Activated naive CD8-positive, alpha-beta T cell treated with anti-CD3 and anti-CD28 coated beads, Interleukin-2, amount 10 ng/mL, durations not matched to agents 7 days and 5 days (primary cell): ENCODE results near the gene VEZT. TPM values are rescaled to one million over a fixed set of nuclear protein-coding genes. Genes with fewer than 3 reads are reported as not detected.
"Not testable (repeated sequence)": the region's sequence is repeated elsewhere in the genome, so short reads cannot be mapped to it uniquely, and the experiment has no call there.

Experiments
- ATAC-seq: fragments of 150-1000 bp; cut with Tn5 transposase; one replicate; pipeline ENCODE4 v1.10.0; 2021; ENCODE audit warnings: low read depth, moderate library complexity
- POLR2A ChIA-PET: fragments of 350-600 bp; sonication (Branson Sonifier 250); formaldehyde crosslinking; loops from one replicate; lab custom pipeline; 2021; ENCODE audit warnings: antibody characterized with exemption; lab: Charles Lee
- DNase-seq: peaks from one replicate; pipeline ENCODE4 v3.0.0; 2021
- H3K27ac Mint-ChIP-seq: one replicate; pipeline ENCODE4 v1.8.0; 2022; ENCODE audit warnings: mild to moderate bottlenecking, mixed read lengths
- H3K27me3 Mint-ChIP-seq: one replicate; pipeline ENCODE4 v1.8.0; 2022; ENCODE audit warnings: mild to moderate bottlenecking, moderate library complexity, mixed read lengths
- H3K36me3 Mint-ChIP-seq: one replicate; pipeline ENCODE4 v1.8.0; 2021; ENCODE audit warnings: mild to moderate bottlenecking, mixed read lengths
- H3K4me1 Mint-ChIP-seq: one replicate; pipeline ENCODE4 v1.8.0; 2021; ENCODE audit warnings: mixed read lengths
- H3K4me3 Mint-ChIP-seq: one replicate; pipeline ENCODE4 v1.8.0; 2022; ENCODE audit warnings: mild to moderate bottlenecking, moderate library complexity, mixed read lengths
- H3K9me3 Mint-ChIP-seq: one replicate; pipeline ENCODE4 v1.8.0; 2021; ENCODE audit warnings: mixed read lengths
- total RNA-seq, 2 experiments: library from RNA; stranded (reverse); gene quantifications; one replicate each; pipeline ENCODE4 v1.2.3, GENCODE V29; 2021

The VEZT gene
- total RNA-seq, 2 experiments from 2014 or later = 33.7 to 37.1 TPM

- H3K4me1 Mint-ChIP-seq = peaks cover 4% of the 10 kb centered on the region
- H3K4me3 Mint-ChIP-seq = no peak overlapping the region
- H3K27ac Mint-ChIP-seq = no peak overlapping the region
- no peaks in the 10 kb centered on the region for H3K27me3 Mint-ChIP-seq
- no peaks in the 10 kb centered on the region for H3K9me3 Mint-ChIP-seq
- no peak for DNase-seq
- H3K36me3 Mint-ChIP-seq = peaks cover 16% of the 10 kb centered on the region
- POLR2A ChIA-PET = no interaction called here
- ATAC-seq = no peak
Observed at GRCh38 chr12:95237315-95237714, 19.7 kb downstream of the VEZT start.

DNA sequence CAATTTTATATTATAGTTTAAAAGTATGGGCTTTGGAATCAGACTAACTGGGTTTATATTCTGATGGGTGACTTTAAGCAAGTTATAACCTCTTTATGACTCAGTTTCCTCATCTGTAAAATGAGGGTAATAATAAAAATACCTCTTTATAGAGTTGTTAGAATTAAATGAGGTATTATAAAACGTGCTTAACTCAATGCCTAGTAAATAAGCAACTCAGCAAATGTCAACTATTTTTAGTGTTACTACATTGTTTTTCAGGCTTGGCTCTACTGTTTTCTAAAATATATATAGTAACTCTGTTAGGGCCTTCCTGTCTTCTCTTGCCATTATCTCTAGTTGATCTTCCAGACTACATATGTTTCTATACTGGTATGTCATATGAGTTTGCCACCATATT, 20.5 kb downstream of the VEZT start:
- no peak overlapping the region for H3K4me3 Mint-ChIP-seq
- no peaks in the 10 kb centered on the region for H3K9me3 Mint-ChIP-seq
- peaks cover 4% of the 10 kb centered on the region for H3K4me1 Mint-ChIP-seq
- no peak overlapping the region for H3K27ac Mint-ChIP-seq
- peaks cover 12% of the 10 kb centered on the region for H3K36me3 Mint-ChIP-seq
- H3K27me3 Mint-ChIP-seq = no peaks in the 10 kb centered on the region
- no peak for ATAC-seq
- POLR2A ChIA-PET = no interaction called here
- no peak for DNase-seq

DNA sequence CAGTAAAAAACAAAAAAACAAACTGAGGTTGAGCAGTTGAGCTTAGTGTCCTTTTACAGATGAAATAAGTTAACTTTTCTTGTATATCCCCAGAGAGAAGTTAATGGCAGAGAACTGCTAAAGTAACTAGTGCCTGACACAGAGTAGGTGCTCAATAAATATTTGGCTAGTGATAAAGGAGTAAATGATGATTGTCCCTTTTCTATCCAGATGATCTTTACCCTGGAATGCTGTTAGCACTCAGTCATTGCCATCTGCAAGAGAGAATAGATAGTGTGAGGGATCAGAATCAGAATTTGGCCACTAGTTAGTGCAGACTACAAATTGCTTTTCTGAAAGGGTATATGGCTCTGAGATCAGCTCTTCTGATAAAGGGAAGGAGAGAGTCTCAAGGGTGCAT, 21.6 kb downstream of the VEZT start:
- no peaks in the 10 kb centered on the region for H3K27me3 Mint-ChIP-seq
- peaks cover 15% of the 10 kb centered on the region for H3K36me3 Mint-ChIP-seq
- no peak overlapping the region for H3K27ac Mint-ChIP-seq
- no peak overlapping the region for H3K4me3 Mint-ChIP-seq
- peaks cover 4% of the 10 kb centered on the region for H3K4me1 Mint-ChIP-seq
- DNase-seq (no peak), ATAC-seq (no peak)
- no peaks in the 10 kb centered on the region for H3K9me3 Mint-ChIP-seq
- POLR2A ChIA-PET = no interaction called here

- ATAC-seq = not testable (repeated sequence)
Observed at GRCh38 chr12:95239835-95240234, 22.2 kb downstream of the VEZT start.

DNA sequence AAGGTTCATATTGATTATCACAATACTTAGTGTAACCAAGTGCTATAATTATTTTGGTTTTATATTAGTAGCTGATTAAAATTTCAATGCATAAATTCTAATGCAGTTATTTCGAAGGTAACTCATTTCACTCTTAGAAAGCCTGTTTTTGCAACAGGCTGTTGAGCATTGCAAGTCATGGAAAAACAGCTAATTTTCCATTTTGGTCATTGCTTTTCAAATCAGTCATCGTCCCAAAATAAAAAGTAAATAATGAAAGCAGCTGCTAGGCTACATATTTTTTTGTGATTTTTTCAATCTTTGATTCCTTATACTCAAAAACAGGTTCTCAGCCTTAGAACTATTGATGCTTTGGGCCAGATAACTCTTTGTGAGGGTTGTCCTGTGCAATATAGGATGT, 22.9 kb downstream of the VEZT start:
- peaks cover 4% of the 10 kb centered on the region for H3K4me1 Mint-ChIP-seq
- H3K27ac Mint-ChIP-seq = no peak overlapping the region
- ATAC-seq (no peak), DNase-seq (no peak)
- no peak overlapping the region for H3K4me3 Mint-ChIP-seq
- H3K9me3 Mint-ChIP-seq = no peaks in the 10 kb centered on the region
- POLR2A ChIA-PET = no interaction called here
- H3K27me3 Mint-ChIP-seq = no peaks in the 10 kb centered on the region
- H3K36me3 Mint-ChIP-seq = peaks cover 16% of the 10 kb centered on the region

More at GRCh38 chr12:95239835-95240234, 22.2 kb downstream of the VEZT start:
- peaks cover 16% of the 10 kb centered on the region for H3K36me3 Mint-ChIP-seq
- DNase-seq, POLR2A ChIA-PET, H3K4me3 Mint-ChIP-seq, H3K4me1 Mint-ChIP-seq, H3K9me3 Mint-ChIP-seq, H3K27ac Mint-ChIP-seq, H3K27me3 Mint-ChIP-seq: not testable (repeated sequence)

DNA sequence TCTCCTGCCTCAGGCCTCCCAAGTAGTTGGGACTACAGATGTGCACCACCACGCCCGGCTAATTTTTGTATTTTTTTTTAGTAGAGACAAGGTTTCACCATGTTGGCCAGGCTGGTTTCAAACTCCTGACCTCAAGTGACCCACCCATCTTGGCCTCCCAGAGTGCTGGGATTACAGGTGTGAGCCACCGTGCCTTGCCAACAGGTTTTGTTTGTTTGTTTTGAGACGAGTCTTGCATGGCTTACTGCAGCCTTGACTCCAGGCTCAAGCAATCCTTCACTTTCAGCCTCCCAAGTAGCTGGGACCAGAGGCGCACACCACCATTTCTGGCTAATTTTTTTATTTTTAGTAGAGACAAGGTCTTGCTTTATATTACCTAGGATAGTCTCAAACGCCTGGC, 23.5 kb downstream of the VEZT start:
- H3K27me3 Mint-ChIP-seq, H3K9me3 Mint-ChIP-seq, H3K4me1 Mint-ChIP-seq, POLR2A ChIA-PET, ATAC-seq, DNase-seq, H3K27ac Mint-ChIP-seq, H3K4me3 Mint-ChIP-seq: not testable (repeated sequence)
- peaks cover 16% of the 10 kb centered on the region for H3K36me3 Mint-ChIP-seq

- peaks cover 11% of the 10 kb centered on the region for H3K4me1 Mint-ChIP-seq
- no peaks in the 10 kb centered on the region for H3K9me3 Mint-ChIP-seq
- H3K27me3 Mint-ChIP-seq = no peaks in the 10 kb centered on the region
- POLR2A ChIA-PET = no interaction called here
- H3K27ac Mint-ChIP-seq = no peak overlapping the region
- no peak for ATAC-seq
- no peak overlapping the region for H3K4me3 Mint-ChIP-seq
- H3K36me3 Mint-ChIP-seq = peaks cover 10% of the 10 kb centered on the region
- DNase-seq = no peak
Observed at GRCh38 chr12:95241761-95242506, 24.3 kb downstream of the VEZT start.

- no peak for ATAC-seq
- Mint-ChIP-seq H3K27ac (no peak overlapping the region), H3K36me3 (peaks cover 7% of the 10 kb centered on the region), H3K4me1 (peaks cover 9% of the 10 kb centered on the region), H3K9me3 (no peaks in the 10 kb centered on the region), H3K27me3 (no peaks in the 10 kb centered on the region), H3K4me3 (no peak overlapping the region)
- no peak for DNase-seq
- POLR2A ChIA-PET = no interaction called here
Observed at GRCh38 chr12:95243497-95244183, 26.0 kb downstream of the VEZT start.

DNA sequence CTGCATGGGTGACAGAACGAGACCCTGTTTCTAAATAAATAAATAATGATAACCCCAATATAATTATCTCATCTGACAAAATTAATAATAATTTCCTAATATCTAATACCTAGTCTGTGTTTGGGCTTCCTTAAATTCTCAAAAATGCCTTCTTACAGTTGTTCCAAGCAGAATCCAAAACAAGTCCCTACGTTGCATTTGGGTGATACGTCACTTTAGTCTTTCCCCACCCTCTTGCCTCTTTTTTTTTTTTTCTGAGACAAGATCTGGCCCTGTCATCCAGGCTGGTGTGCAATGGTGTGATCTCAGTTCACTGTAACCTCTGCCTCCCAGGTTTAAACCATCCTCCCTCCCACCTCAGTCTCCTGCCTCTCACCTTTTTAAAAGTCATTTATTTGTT, 26.7 kb downstream of the VEZT start:
- Mint-ChIP-seq H3K9me3 (no peaks in the 10 kb centered on the region), H3K4me3 (no peak overlapping the region), H3K36me3 (peaks cover 7% of the 10 kb centered on the region), H3K4me1 (peaks cover 9% of the 10 kb centered on the region), H3K27me3 (no peaks in the 10 kb centered on the region), H3K27ac (no peak overlapping the region)
- POLR2A ChIA-PET = no interaction called here
- DNase-seq = no peak
- no peak for ATAC-seq

DNA sequence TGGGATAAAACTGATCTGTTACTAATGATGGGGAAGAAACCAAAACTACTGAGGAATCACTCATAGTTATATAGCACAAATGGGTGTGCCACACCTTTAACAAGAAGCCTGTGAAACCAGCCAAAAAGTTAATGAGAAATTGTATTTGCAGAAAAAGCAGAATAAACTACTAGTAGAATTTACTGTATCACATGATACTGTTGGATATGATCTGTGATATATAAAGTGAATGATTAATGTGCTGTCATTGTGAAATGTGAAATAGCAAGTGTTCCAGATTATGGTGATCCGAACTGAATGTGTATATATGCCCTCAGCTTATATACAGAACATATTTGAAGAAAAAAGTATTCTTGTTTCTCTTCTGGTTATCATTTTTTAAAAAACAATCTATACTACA, 30.5 kb downstream of the VEZT start:
- DNase-seq = no peak
- peaks cover 7% of the 10 kb centered on the region for H3K4me1 Mint-ChIP-seq
- no peak overlapping the region for H3K4me3 Mint-ChIP-seq
- POLR2A ChIA-PET = no interaction called here
- ATAC-seq = no peak
- no peak overlapping the region for H3K27ac Mint-ChIP-seq
- H3K36me3 Mint-ChIP-seq = peaks cover 11% of the 10 kb centered on the region
- H3K9me3 Mint-ChIP-seq = no peaks in the 10 kb centered on the region
- H3K27me3 Mint-ChIP-seq = no peaks in the 10 kb centered on the region

- Mint-ChIP-seq H3K36me3 (peaks cover 12% of the 10 kb centered on the region), H3K9me3 (no peaks in the 10 kb centered on the region), H3K27me3 (no peaks in the 10 kb centered on the region), H3K27ac (no peak overlapping the region), H3K4me3 (no peak overlapping the region), H3K4me1 (peaks cover 7% of the 10 kb centered on the region)
- POLR2A ChIA-PET = no interaction called here
- no peak for ATAC-seq
- DNase-seq = no peak
Observed at GRCh38 chr12:95248604-95249360, 31.2 kb downstream of the VEZT start.

- Mint-ChIP-seq H3K27ac (no peak overlapping the region), H3K36me3 (peaks cover 9% of the 10 kb centered on the region), H3K4me3 (no peak overlapping the region), H3K27me3 (no peaks in the 10 kb centered on the region), H3K4me1 (no peaks in the 10 kb centered on the region), H3K9me3 (no peaks in the 10 kb centered on the region)
- POLR2A ChIA-PET = no interaction called here
- ATAC-seq (no peak), DNase-seq (no peak)
Observed at GRCh38 chr12:95253386-95253785, 35.8 kb downstream of the VEZT start.

GRCh38 chr12:95257541-95257940, 39.9 kb downstream of the VEZT start:
- Mint-ChIP-seq H3K27me3 (no peaks in the 10 kb centered on the region), H3K9me3 (no peaks in the 10 kb centered on the region), H3K36me3 (peaks cover 7% of the 10 kb centered on the region), H3K4me3 (no peak overlapping the region), H3K27ac (no peak overlapping the region), H3K4me1 (no peaks in the 10 kb centered on the region)
- POLR2A ChIA-PET = no interaction called here
- no peak for ATAC-seq
- DNase-seq = no peak
